ENCODE measurements around the gene PRPF6.

The PRPF6 gene

DNA sequence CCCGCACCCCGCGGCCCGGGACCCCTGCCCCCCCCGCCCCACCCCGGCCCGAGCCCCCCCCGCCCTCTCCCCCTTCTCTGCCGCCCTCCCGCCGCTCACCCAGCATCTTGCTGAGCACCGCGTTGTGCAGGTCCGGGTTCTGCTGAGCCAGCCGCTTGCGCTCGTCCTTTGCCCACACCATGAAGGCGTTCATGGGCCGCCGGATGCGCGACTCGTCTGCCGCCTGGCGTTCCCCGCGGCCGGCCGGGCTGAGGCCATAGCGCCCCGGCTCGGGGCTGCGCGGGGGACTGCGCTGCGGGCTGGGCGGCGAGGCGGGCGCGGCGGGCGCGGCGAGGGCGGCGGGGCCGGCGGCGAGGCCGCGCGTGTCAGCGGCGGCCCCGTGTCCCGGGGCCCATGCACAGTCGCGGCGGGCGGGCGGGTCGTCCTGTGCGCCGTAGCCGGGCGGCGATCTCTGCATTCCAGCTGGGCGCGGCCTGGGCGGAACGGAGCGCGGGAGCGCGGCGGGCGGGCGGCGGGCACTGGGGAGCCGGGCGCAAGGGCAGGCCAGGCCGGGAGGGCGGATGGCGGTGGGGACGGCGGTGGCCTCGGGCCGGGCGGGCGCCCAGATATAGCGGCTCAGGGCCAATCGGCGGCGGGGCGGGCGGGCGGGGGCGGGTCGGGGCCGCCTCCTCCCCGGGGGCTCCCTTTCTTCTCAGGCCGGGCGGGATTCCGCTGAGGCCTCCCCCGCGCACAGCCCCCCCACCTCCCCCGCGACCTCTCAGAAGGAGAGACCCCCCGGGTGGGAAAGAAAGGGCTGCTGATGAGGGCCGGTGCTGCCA lies 68.3 kb downstream of the PRPF6 start, which contains the start of gene SOX18:
Gene SOX18, minus strand, starts transcription at position 580 of the 818 bp plus-strand sequence. Its CDS starts 123 bp downstream, at position 457.
- TF ChIP-seq, protein P1, sequence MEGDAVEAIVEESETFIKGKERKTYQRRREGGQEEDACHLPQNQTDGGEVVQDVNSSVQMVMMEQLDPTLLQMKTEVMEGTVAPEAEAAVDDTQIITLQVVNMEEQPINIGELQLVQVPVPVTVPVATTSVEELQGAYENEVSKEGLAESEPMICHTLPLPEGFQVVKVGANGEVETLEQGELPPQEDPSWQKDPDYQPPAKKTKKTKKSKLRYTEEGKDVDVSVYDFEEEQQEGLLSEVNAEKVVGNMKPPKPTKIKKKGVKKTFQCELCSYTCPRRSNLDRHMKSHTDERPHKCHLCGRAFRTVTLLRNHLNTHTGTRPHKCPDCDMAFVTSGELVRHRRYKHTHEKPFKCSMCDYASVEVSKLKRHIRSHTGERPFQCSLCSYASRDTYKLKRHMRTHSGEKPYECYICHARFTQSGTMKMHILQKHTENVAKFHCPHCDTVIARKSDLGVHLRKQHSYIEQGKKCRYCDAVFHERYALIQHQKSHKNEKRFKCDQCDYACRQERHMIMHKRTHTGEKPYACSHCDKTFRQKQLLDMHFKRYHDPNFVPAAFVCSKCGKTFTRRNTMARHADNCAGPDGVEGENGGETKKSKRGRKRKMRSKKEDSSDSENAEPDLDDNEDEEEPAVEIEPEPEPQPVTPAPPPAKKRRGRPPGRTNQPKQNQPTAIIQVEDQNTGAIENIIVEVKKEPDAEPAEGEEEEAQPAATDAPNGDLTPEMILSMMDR (IDR thresholded peaks at IDR 0.05; ENCODE audit: low read depth, low read length) = no peak
- DNase-seq (ENCODE audit: extremely low read depth, low read depth) = no peak

- TF ChIP-seq, protein P1 (IDR thresholded peaks at IDR 0.05; ENCODE audit: low read depth, low read length) = no peak
- no peak for DNase-seq (ENCODE audit: extremely low read depth, low read depth)
Observed at GRCh38 chr20:64049878-64050260, 68.9 kb downstream of the PRPF6 start.

GRCh38 chr20:64050261-64051032 lies 69.5 kb downstream of the PRPF6 start:
- DNase-seq (ENCODE audit: extremely low read depth, low read depth) = no peak
- TF ChIP-seq, protein P1 (IDR thresholded peaks at IDR 0.05; ENCODE audit: low read depth, low read length) = no peak

DNA sequence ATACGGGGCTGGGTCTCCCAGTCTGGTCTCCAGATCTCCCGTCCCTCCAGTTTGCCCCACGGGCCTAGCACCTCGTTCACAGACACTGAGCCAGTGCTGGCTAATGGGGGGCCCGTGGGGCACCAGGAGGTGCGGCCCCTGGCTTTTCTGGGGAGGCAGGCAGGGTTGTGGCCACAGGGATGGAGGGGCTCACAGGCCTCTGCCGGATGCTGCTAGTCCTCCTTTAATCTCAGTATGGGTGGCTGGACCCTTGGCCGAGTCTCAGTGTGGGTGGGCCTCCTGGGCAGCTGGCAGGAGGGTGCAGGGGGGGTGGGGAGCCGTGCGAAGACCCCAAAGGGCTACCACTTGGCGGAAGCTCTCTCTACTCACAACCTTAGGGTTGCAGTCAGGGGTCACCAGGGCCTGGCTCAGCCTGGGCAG lies 70.1 kb downstream of the PRPF6 start:
- TF ChIP-seq, protein P1 (IDR thresholded peaks at IDR 0.05; ENCODE audit: low read depth, low read length) = no peak
- DNase-seq (ENCODE audit: extremely low read depth, low read depth) = no peak

- no peak for DNase-seq (ENCODE audit: extremely low read depth, low read depth)
- TF ChIP-seq, protein P1 (IDR thresholded peaks at IDR 0.05; ENCODE audit: low read depth, low read length) = no peak
Observed at GRCh38 chr20:64051561-64052325, 70.8 kb downstream of the PRPF6 start.

DNA sequence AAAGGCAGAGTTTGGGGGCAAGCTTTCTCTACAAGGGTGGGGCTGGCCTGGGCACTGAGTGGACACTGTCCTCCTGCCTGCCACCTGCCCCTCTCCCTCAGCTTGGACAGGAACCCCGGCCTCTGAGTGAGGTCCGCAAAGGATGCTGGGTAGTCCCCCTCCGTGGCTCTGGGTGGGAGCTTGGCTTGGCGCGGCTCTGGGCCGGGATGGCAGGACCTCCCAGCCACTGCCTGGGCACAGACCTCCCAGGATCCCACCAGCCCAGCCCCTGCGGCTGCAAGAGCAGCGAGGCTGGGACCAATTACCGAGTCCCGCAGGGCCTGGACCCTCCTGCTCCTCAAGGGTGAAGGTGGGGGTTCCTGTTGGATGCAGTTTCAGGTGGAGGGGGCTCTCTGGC lies 71.4 kb downstream of the PRPF6 start:
- TF ChIP-seq, protein P1 (IDR thresholded peaks at IDR 0.05; ENCODE audit: low read depth, low read length) = no peak
- no peak for DNase-seq (ENCODE audit: extremely low read depth, low read depth)
